Epithelial cell of esophagus (primary cell): ENCODE measurements around the gene GDPD5.

Experiments used
- DNase-seq: peaks from one replicate; pipeline ENCODE4 v3.0.0; 2010; ENCODE audit warnings: low read depth
- H3K4me3 ChIP-seq: 2 replicates; pipeline ENCODE4 v1.5.1; 2011; ENCODE audit warnings: mild to moderate bottlenecking, low read length, control low read depth
- CTCF ChIP-seq: IDR thresholded peaks from 2 replicates; pipeline ENCODE4 v1.5.1; 2011; ENCODE audit warnings: low read depth, mild to moderate bottlenecking, low read length, control low read depth, inconsistent platforms; ENCODE audit not compliant: insufficient read depth; ENCODE audit errors: missing control alignments

Gene GDPD5

DNA sequence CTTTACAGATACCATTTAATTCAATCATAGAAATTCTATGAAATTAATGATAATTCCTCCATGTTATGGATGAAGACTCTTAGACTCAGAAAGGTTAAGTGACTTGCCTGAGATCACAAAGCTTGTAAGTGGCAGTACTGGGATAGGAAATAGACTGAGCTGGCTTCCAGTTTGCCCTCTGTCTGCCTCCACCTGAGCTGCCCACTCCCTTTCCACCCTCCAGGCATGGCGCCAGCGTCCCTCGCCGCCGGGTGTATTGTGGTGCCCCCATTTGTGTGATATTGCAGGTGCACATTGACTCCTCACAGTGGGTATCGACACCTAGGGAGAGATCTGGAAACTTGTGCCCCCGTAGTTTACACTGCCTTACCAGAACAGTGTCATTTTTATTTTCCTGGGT lies 135.8 kb downstream of the GDPD5 start:
- H3K4me3 ChIP-seq = no peak overlapping the region
- no peak for DNase-seq
- TF ChIP-seq CTCF = no peak

DNA sequence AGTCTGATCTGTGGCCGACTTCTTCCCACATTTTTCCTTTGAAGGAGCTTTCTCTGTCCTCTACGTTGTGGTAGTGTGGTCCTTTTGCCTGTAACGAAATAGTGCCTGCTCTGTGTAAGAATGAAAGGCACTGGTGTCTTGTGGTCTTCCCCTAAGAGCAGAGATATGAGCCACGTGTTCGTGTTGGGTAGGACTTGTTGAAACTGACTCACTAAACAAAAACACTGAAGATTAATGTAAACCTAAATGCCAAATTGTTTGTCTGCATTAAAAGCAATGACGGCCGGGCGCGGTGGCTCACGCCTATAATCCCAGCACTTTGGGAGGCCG lies 136.5 kb downstream of the GDPD5 start:
- no peak for DNase-seq
- no peak for TF ChIP-seq CTCF
- no peak overlapping the region for H3K4me3 ChIP-seq

- DNase-seq = peak; percentile 75
- H3K4me3 ChIP-seq = no peak overlapping the region
- TF ChIP-seq CTCF = peak; percentile 84
Measured at GRCh38 chr11:75388386-75389275, 137.1 kb downstream of the GDPD5 start.

GRCh38 chr11:75387736-75388294 lies 137.9 kb downstream of the GDPD5 start:
- TF ChIP-seq CTCF = no peak
- H3K4me3 ChIP-seq = no peak overlapping the region
- no peak for DNase-seq

- no peak overlapping the region for H3K4me3 ChIP-seq
- DNase-seq = peak; percentile 51
- TF ChIP-seq CTCF = no peak
Measured at GRCh38 chr11:75386942-75387630, 138.7 kb downstream of the GDPD5 start.
